ENCODE results near the gene SPECC1L. TPM values are rescaled to one million over a fixed set of nuclear protein-coding genes. Genes with fewer than 3 reads are reported as not detected.

The SPECC1L gene
- total RNA-seq, 2 experiments from 2014 or later = 33.5 to 35.7 TPM

- intact Hi-C loops (cut with micrococcal nuclease) = no loop called here
- no peak overlapping the region for H3K4me3 Mint-ChIP-seq
- no peaks in the 10 kb centered on the region for H3K27me3 Mint-ChIP-seq (ENCODE audit: low read depth)
- CTCF ChIA-PET = no interaction called here
- DNase-seq = no peak
- H3K4me1 Mint-ChIP-seq (ENCODE audit: low read depth) = no peaks in the 10 kb centered on the region
- no peak overlapping the region for H3K27ac Mint-ChIP-seq
- H3K36me3 Mint-ChIP-seq (ENCODE audit: low read depth) = peaks cover 39% of the 10 kb centered on the region
- no peaks in the 10 kb centered on the region for H3K9me3 Mint-ChIP-seq
Measured at GRCh38 chr22:24366701-24367100, 96.1 kb downstream of the SPECC1L start.

GRCh38 chr22:24367841-24368240 is 97.2 kb downstream of the SPECC1L start:
- CTCF ChIA-PET = no interaction called here
- H3K9me3 Mint-ChIP-seq = no peaks in the 10 kb centered on the region

DNA sequence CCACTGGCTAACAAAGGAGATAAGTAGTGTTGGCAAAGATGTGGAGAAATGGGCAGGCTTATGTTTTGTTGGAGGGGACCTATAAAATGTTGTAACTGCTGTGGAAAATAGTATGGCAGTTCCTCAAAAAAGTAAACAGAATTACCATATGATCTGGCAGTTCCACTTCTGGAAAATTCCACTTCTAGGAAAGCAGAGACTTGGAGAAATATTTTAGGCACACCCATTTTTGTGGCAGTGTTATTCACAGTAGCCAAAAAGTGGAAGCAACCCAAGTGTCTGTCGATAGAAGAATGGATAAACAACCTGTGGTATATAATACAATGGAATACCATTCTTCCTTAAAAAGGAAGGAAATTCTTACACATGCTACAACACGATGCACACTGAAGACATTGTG is 99.8 kb downstream of the SPECC1L start:
- Mint-ChIP-seq H3K27ac (no peak overlapping the region), H3K36me3 (ENCODE audit: low read depth) (peaks cover 54% of the 10 kb centered on the region), H3K4me1 (ENCODE audit: low read depth) (no peaks in the 10 kb centered on the region), H3K9me3 (peaks cover 2% of the 10 kb centered on the region), H3K27me3 (ENCODE audit: low read depth) (no peaks in the 10 kb centered on the region), H3K4me3 (no peak overlapping the region)
- intact Hi-C loops (cut with micrococcal nuclease) = no loop called here
- CTCF ChIA-PET = no interaction called here
- DNase-seq = no peak

More at GRCh38 chr22:24367841-24368240, 97.2 kb downstream of the SPECC1L start:
- H3K27ac Mint-ChIP-seq = no peak overlapping the region
- no peak for DNase-seq
- no peaks in the 10 kb centered on the region for H3K4me1 Mint-ChIP-seq (ENCODE audit: low read depth)
- intact Hi-C loops (cut with micrococcal nuclease) = no loop called here
- peaks cover 44% of the 10 kb centered on the region for H3K36me3 Mint-ChIP-seq (ENCODE audit: low read depth)
- H3K27me3 Mint-ChIP-seq (ENCODE audit: low read depth) = no peaks in the 10 kb centered on the region
- H3K4me3 Mint-ChIP-seq = no peak overlapping the region

- Mint-ChIP-seq H3K4me1 (ENCODE audit: low read depth) (peaks cover 33% of the 10 kb centered on the region), H3K36me3 (ENCODE audit: low read depth) (peaks cover 45% of the 10 kb centered on the region), H3K4me3 (no peak overlapping the region), H3K27me3 (ENCODE audit: low read depth) (no peaks in the 10 kb centered on the region), H3K27ac (no peak overlapping the region), H3K9me3 (peaks cover 2% of the 10 kb centered on the region)
- intact Hi-C loops (cut with micrococcal nuclease) = no loop called here
- no peak for DNase-seq
- CTCF ChIA-PET = interaction anchor here (0.9 kb wide), 1 partner anchor 154 kb away, joined by 8 read pairs; no protein-coding TSS in a partner anchor
Measured at GRCh38 chr22:24376002-24376401, 105.4 kb downstream of the SPECC1L start.

- no peaks in the 10 kb centered on the region for H3K27me3 Mint-ChIP-seq (ENCODE audit: low read depth)
- H3K36me3 Mint-ChIP-seq (ENCODE audit: low read depth) = peaks cover 40% of the 10 kb centered on the region
- H3K9me3 Mint-ChIP-seq = peaks cover 2% of the 10 kb centered on the region
- H3K4me1 Mint-ChIP-seq (ENCODE audit: low read depth) = peaks cover 33% of the 10 kb centered on the region
- H3K27ac Mint-ChIP-seq = no peak overlapping the region
- intact Hi-C loops (cut with micrococcal nuclease) = no loop called here
- DNase-seq = no peak
- no peak overlapping the region for H3K4me3 Mint-ChIP-seq
- CTCF ChIA-PET = interaction anchor here (0.9 kb wide), 1 partner anchor 153 kb away, joined by 8 read pairs; no protein-coding TSS in a partner anchor
Measured at GRCh38 chr22:24376586-24376985, 106.0 kb downstream of the SPECC1L start.

GRCh38 chr22:24379536-24379935 is 108.9 kb downstream of the SPECC1L start:
- H3K27me3 Mint-ChIP-seq (ENCODE audit: low read depth) = no peaks in the 10 kb centered on the region
- no peak overlapping the region for H3K27ac Mint-ChIP-seq
- CTCF ChIA-PET = no interaction called here
- peaks cover 22% of the 10 kb centered on the region for H3K36me3 Mint-ChIP-seq (ENCODE audit: low read depth)
- peaks cover 33% of the 10 kb centered on the region for H3K4me1 Mint-ChIP-seq (ENCODE audit: low read depth)
- no peak overlapping the region for H3K4me3 Mint-ChIP-seq
- DNase-seq = no peak
- H3K9me3 Mint-ChIP-seq = peaks cover 2% of the 10 kb centered on the region
- intact Hi-C loops (cut with micrococcal nuclease) = no loop called here

- no peak overlapping the region for H3K4me3 Mint-ChIP-seq
- CTCF ChIA-PET = no interaction called here
- peaks cover 33% of the 10 kb centered on the region for H3K4me1 Mint-ChIP-seq (ENCODE audit: low read depth)
- no peak for DNase-seq
- intact Hi-C loops (cut with micrococcal nuclease) = no loop called here
- H3K27me3 Mint-ChIP-seq (ENCODE audit: low read depth) = no peaks in the 10 kb centered on the region
- H3K36me3 Mint-ChIP-seq (ENCODE audit: low read depth) = peaks cover 17% of the 10 kb centered on the region
- H3K27ac Mint-ChIP-seq = no peak overlapping the region
- no peaks in the 10 kb centered on the region for H3K9me3 Mint-ChIP-seq
Measured at GRCh38 chr22:24380220-24380904, 109.7 kb downstream of the SPECC1L start.

DNA sequence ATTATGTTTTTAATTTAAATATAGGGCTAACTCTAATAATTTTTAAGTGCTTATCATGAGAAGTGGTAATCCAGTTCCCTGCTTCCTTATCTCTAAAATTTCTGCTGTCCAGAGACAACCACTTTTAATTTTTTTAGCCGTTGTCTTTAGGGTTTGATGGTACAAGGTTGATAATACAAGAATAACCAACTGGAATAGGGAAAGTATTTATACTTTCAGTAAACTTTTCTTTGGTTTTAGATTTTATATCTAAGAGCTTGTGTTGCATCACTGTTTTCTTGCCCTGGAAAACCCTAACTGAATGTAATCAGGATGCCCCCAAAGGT is 110.2 kb downstream of the SPECC1L start:
- CTCF ChIA-PET = no interaction called here
- H3K4me3 Mint-ChIP-seq = no peak overlapping the region
- DNase-seq = no peak
- H3K27ac Mint-ChIP-seq = no peak overlapping the region
- peaks cover 17% of the 10 kb centered on the region for H3K36me3 Mint-ChIP-seq (ENCODE audit: low read depth)
- no peaks in the 10 kb centered on the region for H3K9me3 Mint-ChIP-seq
- H3K4me1 Mint-ChIP-seq (ENCODE audit: low read depth) = peaks cover 33% of the 10 kb centered on the region
- no peaks in the 10 kb centered on the region for H3K27me3 Mint-ChIP-seq (ENCODE audit: low read depth)
- intact Hi-C loops (cut with micrococcal nuclease) = no loop called here

GRCh38 chr22:24383061-24383460 is 112.4 kb downstream of the SPECC1L start:
- Mint-ChIP-seq H3K27me3 (ENCODE audit: low read depth) (no peaks in the 10 kb centered on the region), H3K27ac (no peak overlapping the region), H3K9me3 (no peaks in the 10 kb centered on the region), H3K36me3 (ENCODE audit: low read depth) (peaks cover 11% of the 10 kb centered on the region), H3K4me3 (no peak overlapping the region), H3K4me1 (ENCODE audit: low read depth) (peaks cover 20% of the 10 kb centered on the region)
- intact Hi-C loops (cut with micrococcal nuclease) = no loop called here
- CTCF ChIA-PET = no interaction called here
- DNase-seq = no peak

DNA sequence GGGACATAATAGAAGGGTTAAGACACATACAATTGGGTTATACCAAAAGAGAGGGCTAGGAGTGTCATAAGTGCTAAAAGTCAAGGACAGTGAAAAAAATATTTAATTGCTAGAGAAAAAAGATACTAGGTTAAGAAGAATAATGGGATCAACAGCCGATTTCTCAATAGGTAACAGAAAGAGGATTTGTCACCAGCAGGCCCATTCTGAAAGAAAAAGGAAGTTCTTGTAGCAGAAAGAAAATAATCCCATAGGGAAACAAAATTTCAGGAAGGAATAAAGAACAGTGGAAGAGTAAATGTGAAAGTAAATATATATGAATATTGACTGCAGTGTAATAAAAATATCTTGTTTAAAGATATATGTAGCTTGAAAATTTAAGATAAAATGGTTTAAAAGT is 113.5 kb downstream of the SPECC1L start:
- Mint-ChIP-seq H3K36me3 (ENCODE audit: low read depth) (peaks cover 12% of the 10 kb centered on the region), H3K27me3 (ENCODE audit: low read depth) (no peaks in the 10 kb centered on the region), H3K4me3 (no peak overlapping the region), H3K4me1 (ENCODE audit: low read depth) (peaks cover 11% of the 10 kb centered on the region), H3K9me3 (no peaks in the 10 kb centered on the region), H3K27ac (no peak overlapping the region)
- intact Hi-C loops (cut with micrococcal nuclease) = no loop called here
- CTCF ChIA-PET = interaction anchor here (0.6 to 0.7 kb wide), 2 partner anchors 138 to 153 kb away, joined by 3 read pairs; no protein-coding TSS in a partner anchor
- DNase-seq = no peak

GRCh38 chr22:24386937-24387471 is 116.4 kb downstream of the SPECC1L start:
- intact Hi-C loops (cut with micrococcal nuclease) = no loop called here
- H3K27ac Mint-ChIP-seq = no peak overlapping the region

GRCh38 chr22:24389680-24390079 is 119.0 kb downstream of the SPECC1L start:
- Mint-ChIP-seq H3K9me3 (no peaks in the 10 kb centered on the region), H3K4me1 (ENCODE audit: low read depth) (peaks cover 12% of the 10 kb centered on the region), H3K27me3 (ENCODE audit: low read depth) (no peaks in the 10 kb centered on the region), H3K36me3 (ENCODE audit: low read depth) (peaks cover 6% of the 10 kb centered on the region), H3K27ac (no peak overlapping the region), H3K4me3 (no peak overlapping the region)
- no peak for DNase-seq
- intact Hi-C loops (cut with micrococcal nuclease) = loop anchor here (5.0 kb wide), 1 partner anchor 62 kb away; no protein-coding TSS in a partner anchor
- CTCF ChIA-PET = no interaction called here

More at GRCh38 chr22:24386937-24387471, 116.4 kb downstream of the SPECC1L start:
- H3K4me3 Mint-ChIP-seq = no peak overlapping the region
- H3K9me3 Mint-ChIP-seq = no peaks in the 10 kb centered on the region
- H3K4me1 Mint-ChIP-seq (ENCODE audit: low read depth) = peaks cover 10% of the 10 kb centered on the region
- H3K36me3 Mint-ChIP-seq (ENCODE audit: low read depth) = peaks cover 6% of the 10 kb centered on the region
- no peak for DNase-seq
- no peaks in the 10 kb centered on the region for H3K27me3 Mint-ChIP-seq (ENCODE audit: low read depth)
- CTCF ChIA-PET = interaction anchor here (0.9 to 1.2 kb wide), 2 partner anchors 13 to 63 kb away, joined by 3 read pairs; no protein-coding TSS in a partner anchor

DNA sequence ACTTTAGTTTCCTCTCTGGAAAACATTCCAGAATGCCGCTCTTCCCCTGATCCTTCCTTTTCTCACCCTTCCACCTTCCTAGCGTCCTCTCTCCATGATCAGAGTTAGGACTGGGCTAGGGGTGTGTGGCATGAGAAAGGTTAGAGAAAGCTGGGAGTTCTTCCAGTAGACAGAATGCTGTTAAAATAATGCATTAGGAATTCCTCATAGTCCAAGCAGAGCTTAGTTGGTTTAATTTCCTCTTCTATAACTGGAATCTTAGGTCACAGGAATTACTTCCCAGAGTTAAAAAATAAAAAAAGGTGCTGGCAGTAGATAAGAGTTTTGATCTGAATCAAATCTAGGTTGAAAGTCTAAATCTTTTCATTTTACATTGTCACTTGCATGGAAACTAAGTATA is 119.5 kb downstream of the SPECC1L start:
- Mint-ChIP-seq H3K27me3 (ENCODE audit: low read depth) (no peaks in the 10 kb centered on the region), H3K4me3 (no peak overlapping the region), H3K9me3 (no peaks in the 10 kb centered on the region), H3K36me3 (ENCODE audit: low read depth) (peaks cover 7% of the 10 kb centered on the region), H3K27ac (no peak overlapping the region), H3K4me1 (ENCODE audit: low read depth) (peaks cover 12% of the 10 kb centered on the region)
- CTCF ChIA-PET = no interaction called here
- intact Hi-C loops (cut with micrococcal nuclease) = loop anchor here (5.0 kb wide), 1 partner anchor 63 kb away; no protein-coding TSS in a partner anchor
- DNase-seq = no peak
